GM12878 (cell line): ENCODE results near the gene STK11. TPM values are rescaled to one million over a fixed set of nuclear protein-coding genes. Genes with fewer than 3 reads are reported as not detected.

Source experiments
- CEBPZ ChIP-seq: fragments of 150-350 bp; IDR thresholded peaks from 2 replicates; pipeline ENCODE4 v1.6.1; 2016; ENCODE audit warnings: low read depth, low read length
- CHD2 ChIP-seq: IDR thresholded peaks from 2 replicates; pipeline ENCODE4 v1.6.1; 2011; ENCODE audit warnings: low read depth, low read length, improper control_type of control experiment, borderline replicate concordance
- EED ChIP-seq: sonication (generic); IDR thresholded peaks from 2 replicates; pipeline ENCODE4 v1.6.1; 2016; ENCODE audit warnings: antibody characterized with exemption, low read depth
- EGR1 ChIP-seq, 2 experiments: IDR thresholded peaks; 1 replicate in 1 of 2; 2 replicates in 1 of 2; pipeline ENCODE4 v1.6.1; 2011 to 2012; ENCODE audit warnings: low read depth in 2 of 2, low read length in 2 of 2, borderline replicate concordance in 1 of 2, mild to moderate bottlenecking in 1 of 2, moderate library complexity in 1 of 2
- IKZF2 ChIP-seq, 2 experiments: fragments of 450-650 bp; IDR thresholded peaks; 2 replicates each; pipeline ENCODE4 v1.6.1; 2017; ENCODE audit warnings: mild to moderate bottlenecking in 2 of 2, moderate library complexity in 2 of 2
- MLLT1 ChIP-seq: fragments of 450-650 bp; IDR thresholded peaks from 2 replicates; pipeline ENCODE4 v1.6.1; 2016; ENCODE audit warnings: mild to moderate bottlenecking
- NFIC ChIP-seq: IDR thresholded peaks from 2 replicates; pipeline ENCODE4 v1.6.1; 2012; ENCODE audit warnings: low read depth, mild to moderate bottlenecking, inconsistent platforms, low read length, moderate library complexity
- NR2C2 ChIP-seq: IDR thresholded peaks from 2 replicates; pipeline ENCODE4 v1.6.1; 2011; ENCODE audit warnings: borderline replicate concordance, low read depth; ENCODE audit not compliant: control insufficient read depth, insufficient read length
- NR2F1 ChIP-seq: fragments of 450-650 bp; conservative IDR thresholded peaks from 2 replicates; pipeline ENCODE4 v1.6.1; 2017; ENCODE audit warnings: mild to moderate bottlenecking
- PRDM15 ChIP-seq: fragments of 450-650 bp; formaldehyde crosslinking; IDR thresholded peaks from 2 replicates; pipeline ENCODE4 v1.4.0; 2020; ENCODE audit warnings: mild to moderate bottlenecking, moderate library complexity
- RBBP5 ChIP-seq: fragments of 200-600 bp; sonication (generic); conservative IDR thresholded peaks from 2 replicates; pipeline ENCODE4 v1.6.1; 2016
- SMC3 ChIP-seq: IDR thresholded peaks from 2 replicates; pipeline ENCODE4 v1.6.1; 2011; ENCODE audit warnings: low read length, improper control_type of control experiment, borderline replicate concordance
- SPI1 ChIP-seq: IDR thresholded peaks from 2 replicates; pipeline ENCODE4 v1.6.1; 2011; ENCODE audit warnings: low read depth, mild to moderate bottlenecking, low read length, moderate library complexity, borderline replicate concordance; ENCODE audit not compliant: insufficient read depth
- SREBF2 ChIP-seq: IDR thresholded peaks from 2 replicates; pipeline ENCODE4 v1.6.1; 2012; ENCODE audit warnings: mild to moderate bottlenecking, low read length
- TBL1XR1 ChIP-seq: IDR thresholded peaks from 2 replicates; pipeline ENCODE4 v1.6.1; 2012; ENCODE audit warnings: low read depth, low read length, improper control_type of control experiment
- TCF3 ChIP-seq: IDR thresholded peaks from 2 replicates; pipeline ENCODE4 v1.6.1; 2012; ENCODE audit warnings: low read depth, mild to moderate bottlenecking, low read length, borderline replicate concordance; ENCODE audit not compliant: insufficient read depth
- YBX1 ChIP-seq: fragments of 450-650 bp; IDR thresholded peaks from 2 replicates; pipeline ENCODE4 v1.6.1; 2016; ENCODE audit warnings: antibody characterized with exemption
- ZBTB4 ChIP-seq: fragments of 450-650 bp; formaldehyde crosslinking; IDR thresholded peaks from 2 replicates; pipeline ENCODE4 v1.4.0; 2022; ENCODE audit warnings: mild to moderate bottlenecking, moderate library complexity
- polyA plus RNA-seq, 11 experiments: library from polyadenylated mRNA; depleted of rRNA in 4 of 11; unstranded in 6 of 11; stranded (reverse) in 5 of 11; fragments of >200 nt; fragmentation: Nextera tagmentation in 4 of 11; fragmentation: Illumina TruSeq in 1 of 11; extraction: Ambion mirVana in 4 of 11; extraction: Trizol in 1 of 11; gene quantifications; 1 replicate in 1 of 11; 2 replicates in 10 of 11; pipeline versions ENCODE4 v1.2.1 to v1.2.3, GENCODE V29; 2011 to 2016; ENCODE audit warnings: inconsistent platforms in 2 of 11, missing spikeins in 2 of 11, low read depth in 1 of 11
- total RNA-seq, 4 experiments: library from RNA; depleted of rRNA in 3 of 4; stranded (reverse); fragments of >200 nt in 3 of 4; fragmentation: Illumina TruSeq in 1 of 4; extraction: Trizol in 1 of 4; gene quantifications; 2 replicates each; pipeline versions ENCODE4 v1.2.1 to v1.2.3, GENCODE V29; 2013 to 2021

STK11 gene
- total and polyA plus RNA-seq, 10 of the 15 experiments (the other 5 are each of a cell fraction or from before 2014, with no cell fraction given), result 0.33 to 71.0 (median 23.8) TPM

- TF ChIP-seq MLLT1 (no peak), NFIC (no peak), NR2C2 (no peak), NR2F1 (peak; percentile 99), YBX1 (no peak), EED (no peak), SREBF2 (no peak), CHD2 (no peak), PRDM15 (CRISPR knock-in tag) (no peak), TCF3 (no peak), ZBTB4 (CRISPR knock-in tag) (no peak), TBL1XR1 (no peak), SPI1 (no peak), CEBPZ (no peak), RBBP5 (no peak), SMC3 (no peak), EGR1 (IDR thresholded peaks at IDR 0.05; ENCODE audit: borderline replicate concordance in 1 of 2, low read depth in 2 of 2, low read length in 2 of 2) (peak in 1 of 2 experiments; percentile 73; a peak in 1 of 3 replicates), IKZF2 (IDR thresholded peaks at IDR 0.05) (no peak)
Measured at GRCh38 chr19:1259876-1260748, 54.5 kb downstream of the STK11 start (continued).
